ENCODE measurements around the gene CCDC78. TPM values are rescaled to one million over a fixed set of nuclear protein-coding genes. Genes with fewer than 3 reads are reported as not detected.

Gene CCDC78
- total and polyA plus RNA-seq, 2 experiments from 2014 or later, result 10.5 to 12.6 TPM

DNA sequence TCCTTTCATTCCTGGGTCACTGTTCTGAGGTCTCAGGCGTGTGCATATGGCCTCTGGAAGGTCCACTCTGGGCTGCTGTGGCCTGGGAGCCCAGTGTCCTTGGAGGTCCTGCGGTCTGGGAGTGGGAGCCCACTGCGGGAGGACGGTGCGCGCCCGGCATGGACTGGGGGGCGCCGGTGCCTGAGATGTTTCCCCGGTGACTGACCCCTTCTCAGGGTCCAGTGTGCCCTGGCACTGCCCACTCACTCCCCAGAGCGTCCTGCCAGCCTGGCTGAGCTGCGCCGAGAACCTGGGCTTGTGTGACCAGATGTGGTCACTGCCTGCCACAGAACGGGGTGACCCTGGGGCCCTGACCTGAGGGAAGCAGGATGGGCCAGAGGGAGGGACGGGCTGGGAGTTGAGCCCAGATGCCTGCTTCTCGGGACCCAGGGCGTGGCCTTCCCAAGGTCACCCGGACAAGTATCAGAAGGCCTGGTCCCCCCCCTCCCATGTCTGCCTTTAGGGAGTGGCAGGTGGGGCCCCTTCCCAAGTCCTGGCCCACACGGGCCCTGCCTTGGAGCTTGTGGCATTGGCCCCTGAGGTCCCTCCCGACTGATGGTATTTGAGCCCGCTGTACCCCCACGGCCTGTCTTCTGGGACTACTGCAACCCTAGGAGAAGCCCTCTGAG is 51.9 kb downstream of the CCDC78 start:
- peaks cover 15% of the 10 kb centered on the region for H3K4me1 Mint-ChIP-seq
- ATAC-seq (no peak), DNase-seq (ENCODE audit: low spot score) (no peak)
- no peak overlapping the region for H2AFZ ChIP-seq
- H3F3A ChIP-seq (replicated peaks; ENCODE audit: low read depth), result peaks cover 17% of the 10 kb centered on the region
- peaks cover 8% of the 10 kb centered on the region for H3K27me3 Mint-ChIP-seq (ENCODE audit: insufficient read depth, low read depth, poor library complexity)
- no peak overlapping the region for H3K27ac Mint-ChIP-seq
- peaks cover 11% of the 10 kb centered on the region; the same call in 1 of the 2 replicates for H3K36me3 ChIP-seq (ENCODE audit: insufficient read depth)
- H3K9me3 Mint-ChIP-seq, result no peaks in the 10 kb centered on the region
- no peak for TF ChIP-seq POLR2AphosphoS5 (IDR thresholded peaks at IDR 0.05; ENCODE audit: low read depth)
- no peak for TF ChIP-seq ZNF331 (CRISPR knock-in tag; IDR thresholded peaks at IDR 0.05; ENCODE audit: low read depth)
- no peak for TF ChIP-seq STAT1 (IDR thresholded peaks at IDR 0.05; ENCODE audit: unreplicated experiment)
- no peak for TF ChIP-seq NANOG (IDR thresholded peaks at IDR 0.05; ENCODE audit: borderline replicate concordance)
- TF ChIP-seq, protein P1, sequence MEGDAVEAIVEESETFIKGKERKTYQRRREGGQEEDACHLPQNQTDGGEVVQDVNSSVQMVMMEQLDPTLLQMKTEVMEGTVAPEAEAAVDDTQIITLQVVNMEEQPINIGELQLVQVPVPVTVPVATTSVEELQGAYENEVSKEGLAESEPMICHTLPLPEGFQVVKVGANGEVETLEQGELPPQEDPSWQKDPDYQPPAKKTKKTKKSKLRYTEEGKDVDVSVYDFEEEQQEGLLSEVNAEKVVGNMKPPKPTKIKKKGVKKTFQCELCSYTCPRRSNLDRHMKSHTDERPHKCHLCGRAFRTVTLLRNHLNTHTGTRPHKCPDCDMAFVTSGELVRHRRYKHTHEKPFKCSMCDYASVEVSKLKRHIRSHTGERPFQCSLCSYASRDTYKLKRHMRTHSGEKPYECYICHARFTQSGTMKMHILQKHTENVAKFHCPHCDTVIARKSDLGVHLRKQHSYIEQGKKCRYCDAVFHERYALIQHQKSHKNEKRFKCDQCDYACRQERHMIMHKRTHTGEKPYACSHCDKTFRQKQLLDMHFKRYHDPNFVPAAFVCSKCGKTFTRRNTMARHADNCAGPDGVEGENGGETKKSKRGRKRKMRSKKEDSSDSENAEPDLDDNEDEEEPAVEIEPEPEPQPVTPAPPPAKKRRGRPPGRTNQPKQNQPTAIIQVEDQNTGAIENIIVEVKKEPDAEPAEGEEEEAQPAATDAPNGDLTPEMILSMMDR (conservative IDR thresholded peaks at IDR 0.05; ENCODE audit: low read depth in 2 of 2), result no peak
- TF ChIP-seq, protein P2, sequence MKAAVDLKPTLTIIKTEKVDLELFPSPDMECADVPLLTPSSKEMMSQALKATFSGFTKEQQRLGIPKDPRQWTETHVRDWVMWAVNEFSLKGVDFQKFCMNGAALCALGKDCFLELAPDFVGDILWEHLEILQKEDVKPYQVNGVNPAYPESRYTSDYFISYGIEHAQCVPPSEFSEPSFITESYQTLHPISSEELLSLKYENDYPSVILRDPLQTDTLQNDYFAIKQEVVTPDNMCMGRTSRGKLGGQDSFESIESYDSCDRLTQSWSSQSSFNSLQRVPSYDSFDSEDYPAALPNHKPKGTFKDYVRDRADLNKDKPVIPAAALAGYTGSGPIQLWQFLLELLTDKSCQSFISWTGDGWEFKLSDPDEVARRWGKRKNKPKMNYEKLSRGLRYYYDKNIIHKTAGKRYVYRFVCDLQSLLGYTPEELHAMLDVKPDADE (IDR thresholded peaks at IDR 0.05), result no peak
- TF ChIP-seq ZNF114 (CRISPR knock-in tag; IDR thresholded peaks at IDR 0.05), result no peak
- TF ChIP-seq EZH2phosphoT487 (IDR thresholded peaks at IDR 0.05; ENCODE audit: unreplicated experiment), result no peak
- TF ChIP-seq JUNB (IDR thresholded peaks at IDR 0.05; ENCODE audit: unreplicated experiment), result no peak
- TF ChIP-seq, protein P3, sequence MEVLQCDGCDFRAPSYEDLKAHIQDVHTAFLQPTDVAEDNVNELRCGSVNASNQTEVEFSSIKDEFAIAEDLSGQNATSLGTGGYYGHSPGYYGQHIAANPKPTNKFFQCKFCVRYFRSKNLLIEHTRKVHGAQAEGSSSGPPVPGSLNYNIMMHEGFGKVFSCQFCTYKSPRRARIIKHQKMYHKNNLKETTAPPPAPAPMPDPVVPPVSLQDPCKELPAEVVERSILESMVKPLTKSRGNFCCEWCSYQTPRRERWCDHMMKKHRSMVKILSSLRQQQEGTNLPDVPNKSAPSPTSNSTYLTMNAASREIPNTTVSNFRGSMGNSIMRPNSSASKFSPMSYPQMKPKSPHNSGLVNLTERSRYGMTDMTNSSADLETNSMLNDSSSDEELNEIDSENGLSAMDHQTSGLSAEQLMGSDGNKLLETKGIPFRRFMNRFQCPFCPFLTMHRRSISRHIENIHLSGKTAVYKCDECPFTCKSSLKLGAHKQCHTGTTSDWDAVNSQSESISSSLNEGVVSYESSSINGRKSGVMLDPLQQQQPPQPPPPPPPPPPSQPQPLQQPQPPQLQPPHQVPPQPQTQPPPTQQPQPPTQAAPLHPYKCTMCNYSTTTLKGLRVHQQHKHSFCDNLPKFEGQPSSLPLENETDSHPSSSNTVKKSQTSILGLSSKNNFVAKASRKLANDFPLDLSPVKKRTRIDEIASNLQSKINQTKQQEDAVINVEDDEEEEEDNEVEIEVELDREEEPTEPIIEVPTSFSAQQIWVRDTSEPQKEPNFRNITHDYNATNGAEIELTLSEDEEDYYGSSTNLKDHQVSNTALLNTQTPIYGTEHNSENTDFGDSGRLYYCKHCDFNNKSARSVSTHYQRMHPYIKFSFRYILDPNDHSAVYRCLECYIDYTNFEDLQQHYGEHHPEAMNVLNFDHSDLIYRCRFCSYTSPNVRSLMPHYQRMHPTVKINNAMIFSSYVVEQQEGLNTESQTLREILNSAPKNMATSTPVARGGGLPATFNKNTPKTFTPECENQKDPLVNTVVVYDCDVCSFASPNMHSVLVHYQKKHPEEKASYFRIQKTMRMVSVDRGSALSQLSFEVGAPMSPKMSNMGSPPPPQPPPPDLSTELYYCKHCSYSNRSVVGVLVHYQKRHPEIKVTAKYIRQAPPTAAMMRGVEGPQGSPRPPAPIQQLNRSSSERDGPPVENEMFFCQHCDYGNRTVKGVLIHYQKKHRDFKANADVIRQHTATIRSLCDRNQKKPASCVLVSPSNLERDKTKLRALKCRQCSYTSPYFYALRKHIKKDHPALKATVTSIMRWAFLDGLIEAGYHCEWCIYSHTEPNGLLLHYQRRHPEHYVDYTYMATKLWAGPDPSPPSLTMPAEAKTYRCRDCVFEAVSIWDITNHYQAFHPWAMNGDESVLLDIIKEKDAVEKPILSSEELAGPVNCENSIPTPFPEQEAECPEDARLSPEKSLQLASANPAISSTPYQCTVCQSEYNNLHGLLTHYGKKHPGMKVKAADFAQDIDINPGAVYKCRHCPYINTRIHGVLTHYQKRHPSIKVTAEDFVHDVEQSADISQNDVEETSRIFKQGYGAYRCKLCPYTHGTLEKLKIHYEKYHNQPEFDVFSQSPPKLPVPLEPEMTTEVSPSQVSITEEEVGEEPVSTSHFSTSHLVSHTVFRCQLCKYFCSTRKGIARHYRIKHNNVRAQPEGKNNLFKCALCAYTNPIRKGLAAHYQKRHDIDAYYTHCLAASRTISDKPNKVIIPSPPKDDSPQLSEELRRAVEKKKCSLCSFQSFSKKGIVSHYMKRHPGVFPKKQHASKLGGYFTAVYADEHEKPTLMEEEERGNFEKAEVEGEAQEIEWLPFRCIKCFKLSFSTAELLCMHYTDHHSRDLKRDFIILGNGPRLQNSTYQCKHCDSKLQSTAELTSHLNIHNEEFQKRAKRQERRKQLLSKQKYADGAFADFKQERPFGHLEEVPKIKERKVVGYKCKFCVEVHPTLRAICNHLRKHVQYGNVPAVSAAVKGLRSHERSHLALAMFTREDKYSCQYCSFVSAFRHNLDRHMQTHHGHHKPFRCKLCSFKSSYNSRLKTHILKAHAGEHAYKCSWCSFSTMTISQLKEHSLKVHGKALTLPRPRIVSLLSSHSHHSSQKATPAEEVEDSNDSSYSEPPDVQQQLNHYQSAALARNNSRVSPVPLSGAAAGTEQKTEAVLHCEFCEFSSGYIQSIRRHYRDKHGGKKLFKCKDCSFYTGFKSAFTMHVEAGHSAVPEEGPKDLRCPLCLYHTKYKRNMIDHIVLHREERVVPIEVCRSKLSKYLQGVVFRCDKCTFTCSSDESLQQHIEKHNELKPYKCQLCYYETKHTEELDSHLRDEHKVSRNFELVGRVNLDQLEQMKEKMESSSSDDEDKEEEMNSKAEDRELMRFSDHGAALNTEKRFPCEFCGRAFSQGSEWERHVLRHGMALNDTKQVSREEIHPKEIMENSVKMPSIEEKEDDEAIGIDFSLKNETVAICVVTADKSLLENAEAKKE (CRISPR knock-in tag; IDR thresholded peaks at IDR 0.05), result no peak
- TF ChIP-seq, protein P4, sequence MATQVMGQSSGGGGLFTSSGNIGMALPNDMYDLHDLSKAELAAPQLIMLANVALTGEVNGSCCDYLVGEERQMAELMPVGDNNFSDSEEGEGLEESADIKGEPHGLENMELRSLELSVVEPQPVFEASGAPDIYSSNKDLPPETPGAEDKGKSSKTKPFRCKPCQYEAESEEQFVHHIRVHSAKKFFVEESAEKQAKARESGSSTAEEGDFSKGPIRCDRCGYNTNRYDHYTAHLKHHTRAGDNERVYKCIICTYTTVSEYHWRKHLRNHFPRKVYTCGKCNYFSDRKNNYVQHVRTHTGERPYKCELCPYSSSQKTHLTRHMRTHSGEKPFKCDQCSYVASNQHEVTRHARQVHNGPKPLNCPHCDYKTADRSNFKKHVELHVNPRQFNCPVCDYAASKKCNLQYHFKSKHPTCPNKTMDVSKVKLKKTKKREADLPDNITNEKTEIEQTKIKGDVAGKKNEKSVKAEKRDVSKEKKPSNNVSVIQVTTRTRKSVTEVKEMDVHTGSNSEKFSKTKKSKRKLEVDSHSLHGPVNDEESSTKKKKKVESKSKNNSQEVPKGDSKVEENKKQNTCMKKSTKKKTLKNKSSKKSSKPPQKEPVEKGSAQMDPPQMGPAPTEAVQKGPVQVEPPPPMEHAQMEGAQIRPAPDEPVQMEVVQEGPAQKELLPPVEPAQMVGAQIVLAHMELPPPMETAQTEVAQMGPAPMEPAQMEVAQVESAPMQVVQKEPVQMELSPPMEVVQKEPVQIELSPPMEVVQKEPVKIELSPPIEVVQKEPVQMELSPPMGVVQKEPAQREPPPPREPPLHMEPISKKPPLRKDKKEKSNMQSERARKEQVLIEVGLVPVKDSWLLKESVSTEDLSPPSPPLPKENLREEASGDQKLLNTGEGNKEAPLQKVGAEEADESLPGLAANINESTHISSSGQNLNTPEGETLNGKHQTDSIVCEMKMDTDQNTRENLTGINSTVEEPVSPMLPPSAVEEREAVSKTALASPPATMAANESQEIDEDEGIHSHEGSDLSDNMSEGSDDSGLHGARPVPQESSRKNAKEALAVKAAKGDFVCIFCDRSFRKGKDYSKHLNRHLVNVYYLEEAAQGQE (IDR thresholded peaks at IDR 0.05; ENCODE audit: unreplicated experiment), result no peak
- H3K27ac ChIP-seq (ENCODE audit: low read depth), result no peak overlapping the region
- no peaks in the 10 kb centered on the region for H3K27me3 ChIP-seq (ENCODE audit: insufficient read depth)
- peaks cover 3% of the 10 kb centered on the region; the same call in 1 of the 2 replicates for H4K20me1 ChIP-seq (replicated peaks; ENCODE audit: insufficient read depth)
- H3K4me3 Mint-ChIP-seq, result peak overlapping the region; percentile 72; the same call in 2 of the 3 replicates
- H3K4me1 ChIP-seq (ENCODE audit: insufficient read depth), result peaks cover 11% of the 10 kb centered on the region; the same call in 1 of the 2 replicates
- peaks cover 3% of the 10 kb centered on the region for H3K79me2 ChIP-seq (replicated peaks; ENCODE audit: insufficient read depth)
- H3K36me3 Mint-ChIP-seq (ENCODE audit: low read depth), result peaks cover 20% of the 10 kb centered on the region
- H3K4me2 ChIP-seq, result peak overlapping the region; percentile 86
- H3K9me2 ChIP-seq (ENCODE audit: insufficient read depth), result no peaks in the 10 kb centered on the region
- H3K4me3 ChIP-seq, result peak overlapping the region; percentile 66

All from GM23338 (cell line).